GM19240 (cell line): ENCODE measurements around the gene TOMM22.
"Not testable (repeated sequence)": the region's sequence is repeated elsewhere in the genome, so short reads cannot be mapped to it uniquely, and the experiment has no call there.

Source experiments
- DNase-seq: peaks from one replicate; pipeline ENCODE4 v3.0.0; 2011; ENCODE audit warnings: low spot score; ENCODE audit not compliant: insufficient read length

TOMM22 gene

DNA sequence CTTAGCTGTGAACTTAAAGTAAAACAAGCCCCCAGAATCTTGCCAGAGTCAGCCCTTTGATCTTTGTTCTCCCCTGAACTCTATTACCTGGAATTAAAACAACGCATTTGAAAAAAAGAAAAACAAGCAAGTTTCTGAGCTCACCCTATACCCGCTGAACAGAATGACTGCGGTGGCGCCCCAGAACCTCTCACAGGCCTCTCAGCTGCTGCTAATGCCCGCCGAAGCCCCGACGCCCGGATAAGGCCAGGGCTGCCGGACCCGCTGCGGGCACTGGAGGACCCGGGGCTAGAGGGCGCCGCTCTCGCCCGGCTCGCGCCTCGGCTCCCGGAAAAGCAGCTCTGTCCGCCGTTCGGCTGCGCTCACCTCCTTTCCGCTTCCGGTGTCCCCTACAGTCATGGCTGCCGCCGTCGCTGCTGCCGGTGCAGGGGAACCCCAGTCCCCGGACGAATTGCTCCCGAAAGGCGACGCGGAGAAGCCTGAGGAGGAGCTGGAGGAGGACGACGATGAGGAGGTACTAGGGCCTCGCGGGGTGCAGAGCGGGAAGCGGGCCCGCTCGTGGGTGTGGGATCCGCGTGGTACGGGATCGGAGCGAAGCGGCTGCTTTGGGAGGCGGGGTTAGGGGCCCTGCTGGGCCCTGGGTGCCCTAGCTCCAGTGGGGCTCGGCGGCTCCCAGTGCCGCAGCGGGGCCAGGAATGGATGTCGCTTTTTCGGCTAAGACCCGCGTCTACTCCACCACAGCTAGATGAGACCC lies at the start of gene TOMM22:
TSS of gene TOMM22 (plus strand) at position 376 of the 754 bp plus-strand sequence. CDS start at position 398, 22 bp downstream.
- peak; percentile 98 for DNase-seq

DNA sequence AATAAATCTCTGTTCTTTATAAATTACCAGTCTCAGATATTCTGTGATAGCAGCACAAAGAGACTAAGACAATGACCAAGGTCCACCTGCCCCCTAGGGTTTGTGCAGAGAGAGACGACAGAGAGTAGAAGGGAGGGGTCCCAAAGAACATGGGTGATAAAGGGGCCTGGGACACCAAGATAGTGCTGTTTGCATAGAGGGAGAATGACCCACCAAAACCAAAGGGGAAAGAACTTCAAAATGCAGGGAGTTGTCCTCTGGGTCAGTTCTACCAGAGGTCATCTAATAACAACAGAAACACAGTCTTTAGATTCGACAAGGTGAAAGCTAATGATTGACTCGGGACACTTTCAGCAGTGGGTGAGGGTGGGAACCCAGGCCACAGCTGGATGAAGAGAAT lies 49.2 kb upstream of the TOMM22 start:
- no peak for DNase-seq

DNA sequence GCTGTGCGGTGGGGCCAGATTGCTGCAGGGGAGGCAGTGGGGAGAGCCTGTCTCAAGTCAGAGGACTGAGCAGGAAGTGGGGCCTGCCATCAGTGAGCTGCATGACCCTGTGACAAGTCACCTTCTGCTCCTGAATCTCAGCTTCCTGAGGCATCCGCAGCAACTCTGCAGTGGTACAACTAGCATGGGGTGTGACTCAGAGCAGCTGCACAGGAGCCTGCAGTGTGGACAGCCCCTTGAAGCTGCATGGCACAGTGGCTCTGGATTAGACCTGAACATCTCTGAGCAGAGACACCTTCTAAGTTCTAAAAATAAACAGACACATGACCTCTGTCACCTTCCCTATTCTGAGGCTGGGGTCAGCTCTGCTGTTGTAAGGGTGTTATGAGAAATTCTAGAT lies 43.5 kb upstream of the TOMM22 start:
- no peak for DNase-seq

DNA sequence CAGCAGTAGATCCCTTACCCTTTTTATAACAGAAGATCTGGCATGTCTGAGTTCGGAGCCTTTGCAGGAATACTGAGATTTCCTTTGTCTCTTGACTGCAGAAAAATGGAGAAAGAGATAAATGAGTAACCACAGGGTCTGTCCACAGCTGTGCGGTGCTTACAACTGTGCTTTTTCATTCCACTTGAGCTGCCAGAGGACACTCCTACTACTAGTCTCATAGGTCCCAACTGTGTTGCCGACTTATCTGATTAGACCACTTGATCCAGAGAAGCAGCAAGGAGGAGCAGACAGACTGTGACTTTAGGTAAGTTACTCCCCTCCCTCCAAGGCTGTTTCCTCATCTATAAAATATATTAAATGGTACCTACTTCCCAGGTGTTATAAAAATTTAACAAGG lies 43.0 kb upstream of the TOMM22 start:
- no peak for DNase-seq

DNA sequence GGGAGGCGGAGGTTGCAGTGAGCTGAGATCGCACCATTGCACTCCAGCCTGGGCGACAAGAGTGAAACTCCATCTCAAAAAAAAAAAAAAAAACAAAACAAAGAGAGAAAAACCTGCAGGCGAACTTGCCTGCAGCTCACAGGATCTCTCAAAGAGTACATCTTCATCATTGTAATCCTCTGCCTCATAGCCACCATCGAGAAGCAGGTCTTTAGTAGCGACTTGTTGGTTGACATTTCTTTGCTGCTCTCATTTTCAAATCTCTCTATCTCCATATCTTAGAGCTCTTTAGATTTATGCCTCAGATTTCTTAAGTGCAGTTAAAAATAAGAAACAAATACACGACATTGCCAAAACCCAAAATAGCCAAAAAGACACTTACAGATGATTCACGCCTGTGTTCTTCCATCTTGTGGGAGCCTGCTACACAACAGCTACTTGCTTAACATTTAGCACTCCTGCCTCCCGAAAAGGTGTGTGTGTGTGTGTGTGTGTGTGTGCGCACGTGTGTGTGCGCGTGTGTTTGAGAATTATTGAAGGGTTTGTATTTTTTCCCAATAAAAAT lies 40.2 kb upstream of the TOMM22 start:
- no peak for DNase-seq

DNA sequence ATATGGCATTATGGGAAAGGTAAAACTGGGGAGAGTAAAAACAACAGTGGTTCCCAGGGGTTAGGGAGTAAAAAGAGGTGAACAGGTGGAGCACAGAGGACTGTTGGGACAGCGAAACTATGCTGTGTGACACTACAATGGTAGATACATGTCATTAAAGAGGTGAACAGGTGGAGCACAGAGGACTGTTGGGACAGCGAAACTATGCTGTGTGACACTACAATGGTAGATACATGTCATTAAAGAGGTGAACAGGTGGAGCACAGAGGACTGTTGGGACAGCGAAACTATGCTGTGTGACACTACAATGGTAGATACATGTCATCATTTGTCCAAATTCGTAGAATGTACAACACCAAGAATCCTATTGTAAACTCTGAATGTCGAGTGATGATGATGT lies 37.5 kb upstream of the TOMM22 start:
- DNase-seq, result not testable (repeated sequence)

DNA sequence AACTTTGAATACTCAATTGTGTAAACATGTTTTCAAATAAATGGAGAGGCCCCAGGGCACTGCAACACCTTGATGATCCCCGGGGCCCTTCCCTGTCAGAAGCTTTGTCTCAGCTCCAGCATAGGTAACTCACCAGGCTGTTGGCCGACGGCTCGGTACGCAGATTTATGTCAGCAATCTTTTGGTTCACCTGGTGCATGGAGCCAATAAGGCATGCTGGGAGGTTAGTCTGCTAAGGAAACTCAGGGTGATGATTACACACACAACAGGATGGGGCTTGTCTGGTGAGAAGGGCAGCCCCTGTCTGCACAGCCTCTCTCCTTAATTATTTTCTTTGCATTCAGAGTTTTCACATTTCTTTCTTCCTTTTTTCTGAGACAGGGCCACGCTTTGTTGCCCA lies 36.3 kb upstream of the TOMM22 start:
- no peak for DNase-seq

DNA sequence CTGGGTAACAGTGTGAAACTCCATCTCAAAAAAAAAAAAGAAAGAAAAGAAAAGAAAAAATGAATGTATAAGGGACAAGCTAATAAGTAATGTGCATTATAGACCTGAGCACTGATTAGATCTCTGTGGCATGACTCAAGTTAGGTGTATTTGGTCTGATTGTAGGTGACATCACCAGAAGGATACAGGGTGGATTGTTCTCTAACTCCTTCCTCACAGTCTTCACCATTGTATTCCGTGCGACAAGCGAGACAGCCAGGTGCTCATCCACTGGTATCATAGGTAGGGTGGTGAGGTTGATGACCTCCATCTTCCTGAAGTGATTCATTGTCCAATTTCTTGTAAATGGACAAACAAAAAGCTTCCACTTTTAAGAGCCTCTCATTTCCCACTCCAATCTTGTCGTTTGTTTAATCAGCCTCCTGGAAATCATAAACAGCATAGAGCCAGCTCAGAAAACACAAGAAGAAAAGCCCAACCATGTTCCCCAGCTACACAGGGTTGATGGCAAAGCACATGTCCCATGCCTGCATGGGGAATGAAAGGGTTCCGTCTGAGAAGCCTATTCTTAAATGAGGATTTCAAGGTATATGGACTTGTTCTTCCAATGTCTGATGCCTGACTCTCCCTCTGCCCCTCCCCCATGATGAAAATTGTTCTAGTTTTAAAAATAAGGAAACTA lies 31.8 kb upstream of the TOMM22 start:
- DNase-seq, result no peak

DNA sequence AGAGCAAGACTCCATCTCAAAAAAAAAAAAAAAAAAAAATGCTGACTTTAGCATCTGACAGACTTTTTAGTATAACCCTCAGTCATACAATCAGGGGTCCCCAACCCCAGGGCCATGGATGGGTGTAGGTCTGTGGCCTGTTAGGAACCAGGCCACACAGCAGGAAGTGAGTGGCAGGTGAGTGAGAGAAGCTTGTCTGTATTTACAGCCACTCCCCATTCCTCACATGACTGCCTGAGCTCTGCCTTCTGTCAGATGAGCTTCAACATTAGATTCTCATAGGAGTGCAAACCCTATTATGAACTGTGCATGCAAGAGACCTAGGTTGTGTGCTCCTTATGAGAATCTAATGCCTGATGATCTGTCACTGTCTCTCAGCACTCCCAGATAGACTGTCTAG lies 28.9 kb upstream of the TOMM22 start:
- DNase-seq, result no peak

DNA sequence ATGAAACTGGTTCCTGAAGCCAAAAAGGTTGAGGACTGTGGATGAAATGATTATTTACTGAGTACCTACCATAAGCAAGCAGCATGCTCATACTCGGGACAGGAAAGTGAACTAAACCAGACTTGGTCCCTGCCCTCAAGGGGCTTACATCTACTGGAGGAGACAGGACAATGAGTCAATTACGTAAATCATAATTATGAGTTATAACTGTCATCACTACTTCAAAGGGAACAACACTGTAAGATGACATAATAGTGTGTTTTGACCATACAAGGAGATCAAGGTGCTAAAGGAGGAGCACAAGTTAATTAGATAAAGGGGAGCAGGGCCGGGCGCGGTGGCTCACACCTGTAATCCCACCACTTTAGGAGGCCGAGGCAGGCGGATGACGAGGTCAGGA lies 28.0 kb upstream of the TOMM22 start:
- DNase-seq, result no peak

DNA sequence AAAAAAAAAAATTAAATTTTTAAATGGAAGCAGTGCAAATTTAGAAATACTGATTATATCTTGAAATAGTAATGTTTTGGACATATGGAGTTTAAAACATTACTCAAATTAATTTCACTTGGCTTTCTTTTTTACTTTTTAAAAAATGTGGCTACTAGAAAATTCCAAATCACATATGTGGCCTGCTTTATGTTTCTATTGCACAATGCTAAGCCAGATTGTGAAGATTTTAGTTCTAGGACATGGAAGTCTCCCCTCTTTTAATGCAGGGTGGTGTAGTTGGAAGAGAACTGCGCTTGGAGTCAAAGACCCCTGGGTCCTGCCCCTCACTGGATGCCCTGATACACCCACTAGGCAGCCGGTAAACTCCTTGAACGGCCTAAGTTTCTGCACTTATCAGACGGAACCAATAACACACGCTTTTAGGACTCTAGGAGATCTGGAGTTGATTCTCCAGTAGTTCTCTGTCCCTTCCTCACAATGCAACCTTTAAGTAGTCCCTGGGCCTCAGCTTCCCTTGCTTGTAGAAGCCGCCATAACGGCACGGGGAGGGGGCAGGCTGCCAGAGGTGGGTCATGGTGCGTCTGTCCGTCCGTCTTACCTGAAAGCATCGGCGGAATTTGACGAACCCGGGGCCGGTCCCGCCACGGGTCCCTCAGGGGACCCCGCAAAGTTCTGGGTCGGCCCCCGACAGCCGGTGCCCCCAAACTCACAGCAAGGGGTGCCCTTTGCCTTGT lies 26.1 kb upstream of the TOMM22 start:
- no peak for DNase-seq

DNA sequence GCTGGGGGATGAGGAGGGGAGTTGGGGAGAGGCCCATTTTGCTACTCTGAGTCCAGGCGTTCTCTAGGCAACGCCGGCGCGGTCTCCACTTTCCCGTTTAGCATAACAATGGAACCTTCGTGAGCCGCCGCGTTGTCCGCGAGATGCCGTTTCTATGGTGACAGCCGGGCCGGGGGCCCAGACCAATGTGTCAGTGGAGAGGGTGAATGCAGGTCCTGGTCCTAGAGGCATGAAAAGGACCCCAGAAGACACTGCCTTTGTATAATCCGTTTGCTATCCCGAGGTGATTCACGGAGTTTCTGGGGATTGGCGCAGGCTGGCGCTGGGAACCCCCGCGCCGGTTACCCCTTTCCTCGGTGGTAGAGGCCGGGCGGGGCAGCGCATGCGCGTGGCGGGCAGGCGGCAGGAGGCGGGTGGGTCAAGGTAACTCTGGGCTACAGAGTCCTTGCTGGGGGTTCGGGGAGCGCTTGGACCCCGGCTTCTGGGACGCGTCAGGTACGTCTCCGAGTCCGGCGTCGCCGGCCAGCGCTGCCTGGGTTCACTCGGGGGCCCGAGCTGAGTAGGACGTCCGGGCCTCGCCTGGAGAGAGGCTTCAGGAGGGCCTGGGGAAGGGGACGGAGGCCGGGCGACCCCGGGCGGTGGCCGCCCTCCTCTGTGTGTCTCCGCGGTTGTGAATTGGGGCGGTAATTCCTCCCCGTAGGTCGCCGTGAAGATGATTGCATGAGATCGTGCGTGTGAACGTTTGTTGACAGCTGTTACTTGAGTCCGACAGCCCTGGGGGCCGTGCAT lies 25.3 kb upstream of the TOMM22 start, which contains the start of the genes CBY1 and FAM227A:
TSS of gene CBY1 (plus strand) at position 383 of the 789 bp plus-strand sequence. CDS start 11,417 bp downstream, outside the sequence.
TSS of gene FAM227A (minus strand) at position 137 of the 789 bp plus-strand sequence. CDS start 6,224 bp downstream, outside the sequence.
- DNase-seq, result peak; percentile 95

DNA sequence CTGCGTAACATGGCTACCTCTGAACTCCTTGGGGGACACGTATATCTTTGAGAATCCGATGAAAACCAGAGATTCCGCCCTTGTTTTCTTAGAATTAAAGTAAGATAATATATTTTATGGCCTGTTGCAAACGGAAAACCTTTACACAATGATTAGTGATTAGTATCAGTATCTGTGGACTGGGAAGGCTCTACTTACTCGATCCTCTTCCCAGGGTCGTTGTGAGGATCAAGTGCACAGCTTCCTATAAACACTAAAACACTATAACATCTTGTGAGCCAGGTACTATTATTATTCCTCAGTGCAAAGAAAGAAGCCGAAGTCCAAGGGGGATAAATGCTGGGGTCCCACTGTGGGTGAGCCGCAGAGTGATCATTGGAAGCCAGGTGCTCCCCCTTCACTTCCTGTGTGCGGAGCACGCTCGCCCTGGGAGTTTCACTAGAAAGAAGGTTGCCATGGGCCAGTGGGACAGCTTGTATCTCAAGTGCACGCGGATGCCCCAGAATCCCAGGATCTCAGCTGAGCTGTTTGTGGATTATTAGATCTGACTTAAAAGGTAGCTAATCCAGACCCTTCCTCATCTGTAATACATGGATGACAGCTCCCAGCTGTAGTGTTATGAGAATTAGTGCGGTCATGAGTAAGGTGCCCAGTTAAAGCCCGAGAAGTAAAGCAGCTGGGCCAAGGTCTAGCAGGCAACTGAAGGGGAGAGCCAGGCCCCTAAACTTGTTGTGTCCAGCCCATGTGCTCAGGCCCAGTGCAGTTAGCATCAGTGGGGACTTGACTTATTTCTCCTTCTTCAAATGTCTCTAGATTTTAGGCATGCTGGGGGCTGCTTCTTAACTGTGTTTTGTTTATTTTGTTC lies 24.5 kb upstream of the TOMM22 start:
- no peak for DNase-seq

DNA sequence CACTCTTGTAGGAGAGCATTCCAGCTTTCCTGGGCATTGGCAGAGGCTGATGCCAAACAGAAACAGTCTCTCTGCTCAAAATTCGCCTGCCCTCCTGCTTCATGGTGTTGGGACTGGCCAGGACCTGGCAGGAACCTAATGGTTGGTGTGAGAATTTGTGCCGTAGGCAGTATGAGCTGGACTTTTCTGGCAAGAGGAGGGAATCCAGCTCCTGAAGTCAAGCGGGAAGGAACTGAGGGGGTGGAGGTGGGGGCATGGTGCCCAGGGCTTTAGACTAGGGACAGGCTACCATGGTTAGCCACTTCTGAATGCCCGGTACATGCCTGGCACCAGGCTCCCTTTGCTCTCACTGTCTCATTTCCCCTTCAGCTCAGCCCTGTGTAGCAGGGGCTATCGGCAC lies 6.9 kb upstream of the TOMM22 start:
- no peak for DNase-seq

DNA sequence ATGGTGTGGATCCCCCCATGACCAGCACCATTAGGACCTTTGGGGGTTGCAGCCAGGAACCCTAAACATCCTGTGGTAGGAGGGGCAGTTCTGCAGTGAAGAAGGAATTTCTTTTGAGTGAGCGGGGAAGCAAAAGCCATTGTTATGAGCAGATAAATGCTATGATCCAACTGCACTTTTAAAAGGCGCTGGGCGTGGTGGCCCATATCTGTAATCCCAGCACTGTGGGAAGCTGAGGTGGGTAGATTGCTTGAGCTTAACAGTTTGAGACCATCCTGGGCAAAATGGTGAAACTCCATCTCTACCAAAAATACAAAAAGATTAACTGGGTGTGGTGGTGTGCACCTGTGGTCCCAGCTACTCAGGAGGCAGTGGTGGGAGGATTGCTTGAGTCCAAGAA lies 5.9 kb upstream of the TOMM22 start:
- no peak for DNase-seq

DNA sequence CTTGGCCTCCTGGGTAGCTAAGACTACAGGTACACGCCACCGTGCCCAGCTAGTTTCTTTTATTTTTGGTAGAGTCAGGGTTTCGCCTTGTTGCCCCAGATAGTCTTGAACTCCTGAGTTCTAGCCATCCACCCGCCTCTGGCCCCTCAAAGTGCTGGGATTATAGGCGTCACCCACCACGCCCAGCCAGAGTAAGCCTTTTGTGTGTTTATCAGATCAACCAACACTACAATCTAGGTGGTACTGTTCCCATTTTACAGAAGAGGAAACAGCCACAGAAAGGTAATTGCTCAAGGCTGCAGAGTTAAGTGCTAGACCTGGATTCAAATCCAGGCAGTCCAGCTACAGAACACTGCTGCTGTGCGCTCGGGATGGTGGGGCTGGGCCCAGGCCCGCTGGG lies 3.1 kb downstream of the TOMM22 start:
- DNase-seq, result no peak

DNA sequence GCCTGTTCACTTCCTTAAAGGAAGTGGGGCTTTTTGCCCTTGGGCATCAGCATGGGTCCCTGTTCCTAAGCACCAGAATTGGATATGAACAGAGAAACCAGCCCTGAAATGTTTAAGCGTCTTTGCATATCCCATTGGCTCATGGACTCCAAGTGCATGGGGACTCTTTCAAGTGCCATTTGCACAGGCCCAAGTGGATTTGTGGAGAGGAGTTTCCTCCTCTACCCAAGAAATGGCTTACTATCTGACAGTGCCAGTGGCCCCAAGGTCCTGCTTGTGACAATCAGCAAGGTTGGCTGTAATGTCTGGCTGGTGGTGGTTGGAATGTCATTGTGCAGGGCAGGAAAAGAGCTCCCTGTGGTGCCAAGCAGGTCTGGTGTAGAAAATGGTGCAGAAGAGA lies 4.0 kb downstream of the TOMM22 start:
- no peak for DNase-seq

DNA sequence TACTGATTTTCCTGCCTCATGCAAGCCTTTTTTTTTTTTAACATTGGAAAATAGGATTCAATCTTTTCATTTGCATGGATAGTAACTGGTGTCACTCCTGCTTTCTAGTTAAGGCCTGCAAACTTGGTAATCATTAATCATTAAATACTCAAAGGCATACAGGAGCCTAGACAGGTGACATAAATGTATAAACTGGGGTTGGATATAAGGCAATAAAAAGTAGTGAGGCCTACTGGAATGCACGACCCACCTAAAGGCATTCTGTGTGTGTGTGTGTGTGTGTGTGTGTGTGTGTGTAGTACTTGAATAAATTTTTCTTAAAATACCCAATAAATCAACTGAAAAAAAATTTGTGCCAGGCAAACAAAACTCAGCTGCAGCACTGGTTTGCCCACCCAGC lies 7.9 kb downstream of the TOMM22 start:
- no peak for DNase-seq

DNA sequence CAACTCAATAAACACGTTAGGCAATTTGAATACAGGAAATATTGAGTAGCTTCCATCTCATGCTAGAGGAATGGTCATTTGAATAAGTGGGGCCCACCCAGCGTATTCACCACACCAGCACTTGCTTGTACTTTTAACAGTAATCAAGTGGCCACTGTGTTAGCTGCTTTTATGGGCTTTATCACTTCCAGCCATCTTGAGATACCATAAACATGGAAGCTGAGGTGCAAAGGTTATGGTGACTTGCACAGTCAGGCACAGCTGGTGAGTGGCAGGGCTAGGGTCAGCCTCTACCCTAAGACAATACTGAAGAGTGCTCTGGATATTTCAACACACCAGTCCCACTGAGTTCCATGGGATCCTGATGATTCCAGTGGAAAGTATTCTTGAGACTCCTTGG lies 12.3 kb downstream of the TOMM22 start:
- no peak for DNase-seq

DNA sequence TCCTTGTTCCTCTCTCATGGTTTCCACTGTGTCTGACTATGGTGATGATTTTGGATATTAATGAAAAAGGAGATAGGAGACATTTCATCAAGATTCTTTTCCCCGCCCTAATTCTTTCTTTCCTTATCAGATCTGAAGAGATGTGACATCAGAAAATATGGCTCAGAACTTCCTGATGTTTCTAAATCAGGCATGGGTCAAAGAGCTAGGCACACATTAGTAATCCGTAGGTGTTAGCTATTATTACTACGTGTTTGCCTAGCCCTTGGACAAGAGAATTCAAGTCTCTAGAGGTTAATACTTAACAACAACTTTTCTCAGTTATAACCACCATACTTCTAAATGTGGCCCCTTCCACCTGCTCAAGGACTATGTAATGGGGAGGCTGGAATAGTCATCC lies 13.2 kb downstream of the TOMM22 start:
- no peak for DNase-seq
